Fibroblast of villous mesenchyme (primary cell): Measurements from ENCODE around the gene LRRC42. TPM values are rescaled to one million over a fixed set of nuclear protein-coding genes. Genes with fewer than 3 reads are reported as not detected.

ENCODE experiments used
- total RNA-seq: library from RNA; depleted of rRNA; stranded (reverse); fragments of >200 nt; gene quantifications from 2 replicates; pipeline ENCODE4 v1.2.3, GENCODE V29; 2012

Gene LRRC42
- total RNA-seq, 1 donor: 47.1 TPM

Other genes with a start within 250 kb of the LRRC42 start
- 0.43 and 0.97 TPM in 2 replicates for gene GLIS1, start 207.2 kb upstream of the LRRC42 start, total RNA-seq
- gene NDC1, start 108.1 kb upstream of the LRRC42 start, total RNA-seq: 13.9 and 28.9 TPM in 2 replicates
- 27.4 and 31.1 TPM in 2 replicates for gene YIPF1, start 56.6 kb upstream of the LRRC42 start, total RNA-seq
- not detected in 2 replicates for gene DIO1, start 52.2 kb upstream of the LRRC42 start, total RNA-seq
- gene IFT25, start 651 bp upstream of the LRRC42 start, total RNA-seq: 23.5 and 30.2 TPM in 2 replicates
- not detected in 2 replicates for gene LDLRAD1, start 71.8 kb downstream of the LRRC42 start, total RNA-seq
- gene TMEM59, start 106.9 kb downstream of the LRRC42 start, total RNA-seq: 156 and 237 TPM in 2 replicates
- gene TCEANC2, start 107.3 kb downstream of the LRRC42 start, total RNA-seq: 1.9 and 3.0 TPM in 2 replicates
- not detected in 2 replicates for gene CDCP2, start 206.7 kb downstream of the LRRC42 start, total RNA-seq